CD4-positive, alpha-beta T cell treated with Interleukin-6 at 100 ng/mL for 8 hours (primary cell): ENCODE data around the gene TAS2R41.
"Not testable (repeated sequence)": the region's sequence is repeated elsewhere in the genome, so short reads cannot be mapped to it uniquely, and the experiment has no call there.

Experiments
- DNase-seq: peaks from one replicate; pipeline ENCODE4 v3.0.0-alpha.2; 2020; ENCODE audit warnings: mixed read lengths, low spot score

TAS2R41 gene

DNA sequence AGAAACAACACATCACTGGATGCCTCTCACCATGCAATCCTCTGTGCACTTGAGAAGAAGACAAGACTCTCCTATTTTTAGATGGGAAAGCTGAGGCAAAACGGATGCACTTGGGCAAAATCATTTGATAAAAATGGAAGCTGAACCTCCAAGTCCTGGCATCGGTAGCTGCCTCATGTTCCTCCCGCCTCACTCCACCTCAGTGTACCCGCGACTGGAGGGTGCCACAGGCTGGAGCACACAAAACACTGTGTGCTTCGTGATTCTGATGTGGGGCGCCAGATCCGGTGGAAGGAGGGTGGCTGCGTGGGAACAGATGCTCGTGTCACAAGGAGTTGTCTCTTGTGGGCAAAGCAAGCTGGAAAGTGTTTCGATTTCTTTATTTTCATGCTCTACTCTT is 41.3 kb downstream of the TAS2R41 start:
- no peak for DNase-seq

DNA sequence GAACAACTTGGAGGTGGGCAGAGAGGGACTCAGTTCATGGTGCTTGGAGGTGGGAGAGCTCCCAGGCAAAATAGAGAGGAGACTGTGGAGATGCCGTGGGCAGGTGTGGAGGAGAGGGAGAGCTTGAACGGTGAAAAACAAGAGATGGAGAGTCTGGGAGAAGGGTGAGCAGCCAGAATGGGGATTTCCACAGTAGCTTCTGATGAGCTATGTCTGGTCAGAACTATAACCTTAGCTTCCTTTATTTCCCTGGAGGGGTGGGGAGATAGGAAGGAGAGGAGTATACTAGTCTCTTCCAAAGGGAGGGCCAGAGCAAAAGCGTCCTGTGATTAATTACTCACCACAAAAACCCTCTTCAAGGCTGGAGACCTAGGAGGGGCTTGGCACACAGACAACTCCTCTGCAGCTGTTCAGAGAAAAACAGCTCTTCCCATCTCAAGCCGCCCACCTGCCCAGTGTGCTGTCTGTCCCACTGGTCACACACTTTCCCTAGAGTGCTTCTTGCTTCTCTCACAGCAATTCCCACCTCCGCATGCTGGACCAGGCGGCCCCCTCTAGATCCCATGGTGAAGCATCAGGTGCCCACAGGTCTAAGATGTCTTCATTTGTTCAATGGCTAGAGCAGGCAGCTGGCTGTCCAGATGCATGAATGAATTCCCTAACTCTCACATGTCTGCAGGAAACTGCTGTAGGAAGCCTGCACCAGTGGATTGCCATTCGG is 41.9 kb downstream of the TAS2R41 start:
- DNase-seq = no peak

DNA sequence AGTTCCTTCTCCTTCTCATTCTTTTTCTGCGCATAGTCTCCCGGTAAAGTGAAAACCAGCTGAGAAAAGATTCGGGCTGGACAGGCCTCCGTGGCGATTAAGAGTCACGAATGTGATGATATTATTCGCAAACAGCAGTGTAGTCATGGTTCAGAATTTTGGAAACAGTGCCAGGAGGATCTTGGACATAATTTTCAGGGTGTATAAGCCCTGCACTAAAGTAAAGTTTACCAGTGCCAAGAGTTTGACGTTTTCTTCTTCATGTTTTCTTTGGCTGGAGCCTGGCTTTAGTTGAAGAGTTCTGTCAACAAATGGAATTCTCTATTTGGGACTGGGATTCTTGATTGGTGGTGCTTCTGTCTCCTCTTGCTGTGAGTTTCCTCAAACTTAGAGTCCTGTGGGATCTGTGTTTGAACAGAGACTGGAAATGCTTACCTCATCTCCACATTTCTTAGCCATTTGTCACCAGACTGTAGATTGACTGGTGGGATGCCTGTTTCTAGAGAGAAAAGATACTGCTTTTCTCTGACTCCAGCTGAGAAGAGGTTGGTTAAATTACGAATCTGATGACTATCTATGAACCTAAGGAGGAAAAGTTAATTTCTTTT is 44.7 kb downstream of the TAS2R41 start:
- not testable (repeated sequence) for DNase-seq
